Esophagus muscularis mucosa (tissue), 4 donors: Measurements from ENCODE around the gene CACNA1G. TPM values are rescaled to one million over a fixed set of nuclear protein-coding genes. Genes with fewer than 3 reads are reported as not detected.

Experiments
- DNase-seq: peaks from one replicate; pipeline ENCODE4 v3.0.0-alpha.2; 2017; ENCODE audit errors: extremely low spot score
- H3K27ac ChIP-seq, 4 donors: fragments of 200-600 bp; sonication (generic); replicated peaks in 1 of 4; 1 replicate in 3 of 4; 2 replicates in 1 of 4; pipeline ENCODE4 v1.5.1; 2016 to 2019; ENCODE audit warnings: mild to moderate bottlenecking in 1 of 4
- H3K27me3 ChIP-seq, 4 donors: fragments of 200-600 bp; sonication (generic); one replicate each; pipeline versions ENCODE4 v1.5.1 to v1.6.0; 2016 to 2019
- H3K36me3 ChIP-seq, 4 donors: fragments of 200-600 bp; sonication (generic); one replicate each; pipeline ENCODE4 v1.5.1; 2016 to 2019
- H3K4me1 ChIP-seq, 4 donors: fragments of 200-600 bp; sonication (generic); one replicate each; pipeline ENCODE4 v1.5.1; 2016 to 2019
- H3K4me3 ChIP-seq, 4 donors: fragments of 200-600 bp; sonication (generic); 1 replicate in 2 of 4; 2 replicates in 2 of 4; pipeline ENCODE4 v1.5.1; 2016 to 2019; ENCODE audit warnings: mild to moderate bottlenecking in 4 of 4, moderate library complexity in 1 of 4
- H3K9me3 ChIP-seq, 4 donors: fragments of 200-600 bp; sonication (generic); 1 replicate in 3 of 4; 2 replicates in 1 of 4; pipeline ENCODE4 v1.5.1; 2016 to 2019
- EP300 ChIP-seq: sonication (generic); formaldehyde crosslinking; IDR thresholded peaks from one replicate; pipeline ENCODE4 v1.6.1; 2017; ENCODE audit warnings: antibody characterized with exemption
- POLR2A ChIP-seq: fragments of 450-650 bp; IDR thresholded peaks from one replicate; pipeline ENCODE4 v1.6.1; 2017; ENCODE audit warnings: antibody characterized with exemption, moderate library complexity, mild to moderate bottlenecking, low read depth
- POLR2AphosphoS5 ChIP-seq, 2 donors: sonication (generic); formaldehyde crosslinking; IDR thresholded peaks; one replicate each; pipeline ENCODE4 v1.6.1; 2017; ENCODE audit warnings: antibody characterized with exemption in 2 of 2
- WGBS: methylation state at CpG from one replicate; pipeline ENCODE4 v1.1.5; 2018; 5-methylcytosine and 5-hydroxymethylcytosine counted together
- intact Hi-C: fragments of 100-400 bp; cut with DNase I; formaldehyde crosslinking; loops from one replicate; pipeline ENCODE4 v1.15.1; 2023
- total RNA-seq, 4 donors: library from RNA; depleted of rRNA; stranded (reverse); fragments of >200 nt; gene quantifications; one replicate each; pipeline versions ENCODE4 v1.1.0 to v1.2.1, GENCODE V29; 2016
- TF ChIP-seq, protein P1 (sequence below), 3 experiments: fragments of 200-600 bp in 2 of 3; fragments of 450-650 bp in 1 of 3; sonication (generic) in 2 of 3; IDR thresholded peaks; one replicate each; pipeline ENCODE4 v1.5.1; 2017 to 2019; ENCODE audit warnings: antibody characterized with exemption in 3 of 3, mild to moderate bottlenecking in 2 of 3, moderate library complexity in 1 of 3

The CACNA1G gene
- total RNA-seq, 4 donors from 2014 or later: 0.39 to 0.63 (median 0.50) TPM; not detected in 1

DNA sequence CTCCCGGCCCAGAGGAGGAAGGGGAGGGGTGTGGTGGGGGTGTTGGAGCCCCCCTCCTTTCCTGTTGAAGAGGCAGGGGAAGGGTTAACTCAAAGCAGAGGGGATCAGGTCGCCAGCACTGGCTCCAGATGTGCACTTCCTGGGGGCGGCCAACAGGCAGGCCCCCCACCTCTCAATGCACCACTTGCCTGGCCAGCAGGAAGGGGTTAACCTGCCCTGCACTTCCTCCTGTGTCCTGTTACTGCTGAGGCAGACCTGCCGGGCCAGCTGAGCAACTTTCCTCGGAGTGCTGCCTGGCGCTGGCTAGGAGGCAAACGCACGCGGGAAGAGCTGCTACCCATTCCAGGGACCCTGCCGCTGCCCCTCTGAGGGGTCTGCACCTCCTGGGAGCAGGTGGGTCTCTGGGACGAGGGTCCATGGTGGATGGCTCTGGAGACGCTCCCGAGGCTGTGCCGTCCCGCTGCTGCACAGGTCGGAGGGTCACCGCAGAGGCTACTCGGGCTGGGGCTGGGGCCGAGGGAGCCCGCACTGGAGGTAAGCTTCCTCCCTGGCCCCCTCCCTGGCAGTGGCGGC, 28.0 kb upstream of the CACNA1G start, which contains the start of gene EPN3:
Gene EPN3 (plus strand): TSS at position 284 of the 573 bp plus-strand sequence. CDS start 3,822 bp downstream, outside the sequence.
- DNase-seq: no peak
- Histone ChIP-seq H3K27ac (no peak within 1 kb of the TSS), H3K4me3 (peak within 1 kb of the TSS in 2 of 4 donors; percentile 9 to 22), H3K4me1 (peaks cover 18 to 27% (median 21%) of the 10 kb centered on the region in 4 donors), H3K9me3 (no peaks in the 10 kb centered on the region), H3K36me3 (peaks cover 0 to 4% (median 0%) of the 10 kb centered on the region in 4 donors), H3K27me3 (peaks cover 0 to 71% (median 29%) of the 10 kb centered on the region in 4 donors)
- TF ChIP-seq EP300 (no peak), POLR2A (no peak), POLR2AphosphoS5 (IDR thresholded peaks at IDR 0.05) (no peak)
- TF ChIP-seq, protein P1, sequence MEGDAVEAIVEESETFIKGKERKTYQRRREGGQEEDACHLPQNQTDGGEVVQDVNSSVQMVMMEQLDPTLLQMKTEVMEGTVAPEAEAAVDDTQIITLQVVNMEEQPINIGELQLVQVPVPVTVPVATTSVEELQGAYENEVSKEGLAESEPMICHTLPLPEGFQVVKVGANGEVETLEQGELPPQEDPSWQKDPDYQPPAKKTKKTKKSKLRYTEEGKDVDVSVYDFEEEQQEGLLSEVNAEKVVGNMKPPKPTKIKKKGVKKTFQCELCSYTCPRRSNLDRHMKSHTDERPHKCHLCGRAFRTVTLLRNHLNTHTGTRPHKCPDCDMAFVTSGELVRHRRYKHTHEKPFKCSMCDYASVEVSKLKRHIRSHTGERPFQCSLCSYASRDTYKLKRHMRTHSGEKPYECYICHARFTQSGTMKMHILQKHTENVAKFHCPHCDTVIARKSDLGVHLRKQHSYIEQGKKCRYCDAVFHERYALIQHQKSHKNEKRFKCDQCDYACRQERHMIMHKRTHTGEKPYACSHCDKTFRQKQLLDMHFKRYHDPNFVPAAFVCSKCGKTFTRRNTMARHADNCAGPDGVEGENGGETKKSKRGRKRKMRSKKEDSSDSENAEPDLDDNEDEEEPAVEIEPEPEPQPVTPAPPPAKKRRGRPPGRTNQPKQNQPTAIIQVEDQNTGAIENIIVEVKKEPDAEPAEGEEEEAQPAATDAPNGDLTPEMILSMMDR (IDR thresholded peaks at IDR 0.05): no peak
- 2% methylated on average over 9 of the region's 21 CpGs for WGBS
- intact Hi-C loops: no loop called here

DNA sequence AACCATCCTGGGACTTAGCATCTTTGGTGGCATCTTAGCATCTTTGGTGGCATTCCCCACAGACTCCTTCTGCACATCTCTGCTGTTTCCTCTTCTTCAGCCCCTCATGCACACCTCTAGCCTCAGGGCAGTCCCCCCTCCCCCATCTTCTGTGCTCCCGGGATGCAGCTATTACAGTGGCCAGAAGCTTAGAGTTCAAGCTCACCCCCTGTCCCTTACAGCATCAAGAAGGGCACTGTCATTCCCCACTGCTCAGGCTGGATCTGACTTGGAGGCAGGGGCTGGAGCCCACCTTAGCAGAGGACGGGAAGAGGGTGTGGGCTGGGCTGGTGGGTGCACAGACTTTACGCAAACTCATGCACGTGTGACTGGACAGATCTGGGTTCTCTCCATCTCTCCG, 27.3 kb upstream of the CACNA1G start:
- Histone ChIP-seq H3K4me3 (peak overlapping the region in 1 of 4 donors; percentile 22), H3K27me3 (peaks cover 0 to 69% (median 29%) of the 10 kb centered on the region in 4 donors), H3K27ac (no peak overlapping the region), H3K9me3 (no peaks in the 10 kb centered on the region), H3K36me3 (peaks cover 0 to 7% (median 0%) of the 10 kb centered on the region in 4 donors), H3K4me1 (peaks cover 18 to 27% (median 21%) of the 10 kb centered on the region in 4 donors)
- TF ChIP-seq POLR2AphosphoS5 (IDR thresholded peaks at IDR 0.05) (no peak), POLR2A (no peak), EP300 (no peak)
- TF ChIP-seq, protein P1 (IDR thresholded peaks at IDR 0.05): no peak
- no peak for DNase-seq
- WGBS: 36% methylated on average over 4 of the region's 5 CpGs
- intact Hi-C loops: no loop called here

DNA sequence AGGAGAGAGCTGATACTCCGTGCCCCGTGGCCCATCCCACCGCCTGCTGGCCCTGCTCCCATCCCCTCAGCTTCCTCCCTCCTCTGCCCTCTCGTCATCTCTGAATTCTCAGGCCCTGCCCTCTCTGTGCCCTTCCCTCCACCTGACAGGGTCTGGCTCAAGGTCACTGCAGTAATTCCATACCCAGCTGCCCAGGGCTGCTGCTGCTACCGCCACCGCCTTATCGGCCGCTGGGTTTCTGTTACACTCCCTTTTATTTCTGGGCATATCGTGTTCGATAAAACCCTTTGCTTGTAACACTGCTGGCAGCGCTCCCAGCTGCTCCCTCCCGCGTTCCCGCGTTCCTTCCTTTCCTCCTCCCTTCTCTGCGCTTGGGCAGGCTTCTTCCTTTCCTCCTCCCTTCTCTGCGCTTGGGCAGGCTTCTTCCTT, 26.8 kb upstream of the CACNA1G start:
- no peak overlapping the region for H3K27ac ChIP-seq
- intact Hi-C loops: no loop called here
- peaks cover 0 to 64% (median 29%) of the 10 kb centered on the region in 4 donors for H3K27me3 ChIP-seq
- H3K36me3 ChIP-seq: peaks cover 0 to 13% (median 0%) of the 10 kb centered on the region in 4 donors
- peaks cover 18 to 27% (median 21%) of the 10 kb centered on the region in 4 donors for H3K4me1 ChIP-seq
- H3K4me3 ChIP-seq: peak overlapping the region in 1 of 4 donors; percentile 9
- TF ChIP-seq EP300 (no peak), POLR2AphosphoS5 (IDR thresholded peaks at IDR 0.05) (no peak), POLR2A (no peak)
- TF ChIP-seq, protein P1 (IDR thresholded peaks at IDR 0.05): no peak
- 6% methylated on average over 17 of the region's 17 CpGs for WGBS
- H3K9me3 ChIP-seq: no peaks in the 10 kb centered on the region
- no peak for DNase-seq

DNA sequence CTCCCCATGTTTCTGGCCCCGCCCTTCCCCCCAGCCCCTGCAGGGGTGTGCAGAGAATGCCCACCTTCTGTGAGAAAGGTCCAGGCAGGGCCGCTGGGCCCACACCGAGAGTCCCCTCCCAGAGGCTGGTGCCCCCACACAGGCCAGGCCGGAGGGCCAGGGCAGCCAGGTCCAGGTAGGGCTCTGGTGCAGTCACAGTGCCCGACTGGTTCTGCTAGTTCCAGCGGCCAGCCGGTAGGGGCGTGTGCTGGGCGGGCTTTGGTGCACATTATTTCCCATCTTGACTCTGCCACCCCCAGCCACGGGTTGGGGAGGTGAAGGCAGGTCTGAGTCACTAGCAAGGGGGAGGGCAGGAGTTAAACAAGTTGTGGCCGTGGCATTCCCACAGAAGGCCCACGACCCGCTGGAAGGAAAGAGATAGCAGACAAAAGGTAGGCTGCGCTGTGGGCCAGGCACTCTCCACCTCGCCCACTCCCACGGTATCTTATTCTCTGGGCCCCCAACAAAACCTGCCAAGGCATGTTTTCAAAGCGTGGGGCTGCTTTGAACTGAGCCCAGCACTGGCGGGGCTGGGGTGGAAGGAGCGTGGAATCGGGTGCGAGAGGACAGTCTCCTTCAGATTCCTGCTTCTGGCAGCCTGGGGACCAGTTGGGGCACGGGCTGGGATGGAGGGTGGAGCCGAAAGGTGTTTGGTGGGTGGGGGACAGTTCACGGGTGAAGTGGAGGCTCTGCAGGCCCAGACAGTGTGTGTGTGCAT, 26.1 kb upstream of the CACNA1G start:
- TF ChIP-seq POLR2AphosphoS5 (IDR thresholded peaks at IDR 0.05) (no peak), EP300 (no peak), POLR2A (no peak)
- TF ChIP-seq, protein P1 (IDR thresholded peaks at IDR 0.05): no peak
- peaks cover 0 to 57% (median 29%) of the 10 kb centered on the region in 4 donors for H3K27me3 ChIP-seq
- H3K4me3 ChIP-seq: peak overlapping the region in 1 of 4 donors; percentile 9
- H3K36me3 ChIP-seq: peaks cover 0 to 17% (median 0%) of the 10 kb centered on the region in 4 donors
- intact Hi-C loops: no loop called here
- no peak overlapping the region for H3K27ac ChIP-seq
- 68% methylated on average over 17 of the region's 24 CpGs for WGBS
- no peak for DNase-seq
- no peaks in the 10 kb centered on the region for H3K9me3 ChIP-seq
- H3K4me1 ChIP-seq: peaks cover 18 to 27% (median 21%) of the 10 kb centered on the region in 4 donors
